ENCODE results near the gene HOXA13.

DNA sequence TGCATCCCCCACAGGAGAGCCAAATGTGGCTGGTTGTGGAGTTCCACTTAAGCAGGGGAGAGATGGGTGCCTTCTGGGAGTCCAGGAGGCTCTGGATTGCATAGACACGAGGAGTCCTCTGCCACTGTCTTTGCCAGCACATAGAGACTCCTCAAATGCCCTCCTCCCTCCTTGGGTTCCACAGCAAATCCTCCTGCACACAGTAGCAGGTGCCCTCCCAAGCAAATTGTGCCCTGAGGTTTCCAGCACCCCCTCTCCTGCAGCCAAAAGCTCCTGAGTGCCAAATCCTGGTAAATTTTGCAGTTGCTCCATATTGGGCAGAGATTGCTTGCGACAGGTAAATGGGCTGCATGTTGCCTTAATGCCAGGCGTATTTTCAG, 48.5 kb upstream of the HOXA13 start:
- no peak for TF ChIP-seq EZH2phosphoT487 (IDR thresholded peaks at IDR 0.05; ENCODE audit: borderline replicate concordance, low read depth)
- TF ChIP-seq, protein P1, sequence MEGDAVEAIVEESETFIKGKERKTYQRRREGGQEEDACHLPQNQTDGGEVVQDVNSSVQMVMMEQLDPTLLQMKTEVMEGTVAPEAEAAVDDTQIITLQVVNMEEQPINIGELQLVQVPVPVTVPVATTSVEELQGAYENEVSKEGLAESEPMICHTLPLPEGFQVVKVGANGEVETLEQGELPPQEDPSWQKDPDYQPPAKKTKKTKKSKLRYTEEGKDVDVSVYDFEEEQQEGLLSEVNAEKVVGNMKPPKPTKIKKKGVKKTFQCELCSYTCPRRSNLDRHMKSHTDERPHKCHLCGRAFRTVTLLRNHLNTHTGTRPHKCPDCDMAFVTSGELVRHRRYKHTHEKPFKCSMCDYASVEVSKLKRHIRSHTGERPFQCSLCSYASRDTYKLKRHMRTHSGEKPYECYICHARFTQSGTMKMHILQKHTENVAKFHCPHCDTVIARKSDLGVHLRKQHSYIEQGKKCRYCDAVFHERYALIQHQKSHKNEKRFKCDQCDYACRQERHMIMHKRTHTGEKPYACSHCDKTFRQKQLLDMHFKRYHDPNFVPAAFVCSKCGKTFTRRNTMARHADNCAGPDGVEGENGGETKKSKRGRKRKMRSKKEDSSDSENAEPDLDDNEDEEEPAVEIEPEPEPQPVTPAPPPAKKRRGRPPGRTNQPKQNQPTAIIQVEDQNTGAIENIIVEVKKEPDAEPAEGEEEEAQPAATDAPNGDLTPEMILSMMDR (IDR thresholded peaks at IDR 0.05): no peak
- TF ChIP-seq JUND (IDR thresholded peaks at IDR 0.05): no peak
- TF ChIP-seq MXI1 (IDR thresholded peaks at IDR 0.05; ENCODE audit: low read depth, low read length): no peak
- no peak for TF ChIP-seq POLR2AphosphoS5 (IDR thresholded peaks at IDR 0.05; ENCODE audit: low read depth, low read length)
- TF ChIP-seq EP300 (IDR thresholded peaks at IDR 0.05; ENCODE audit: borderline replicate concordance in 1 of 2, low read depth in 1 of 2, low read length in 1 of 2): no peak
- no peak for TF ChIP-seq CHD2 (IDR thresholded peaks at IDR 0.05; ENCODE audit: low read length, partially characterized antibody)
- no peak for TF ChIP-seq TEAD4 (IDR thresholded peaks at IDR 0.05; ENCODE audit: borderline replicate concordance, insufficient read depth)
- no peak for TF ChIP-seq GABPA (IDR thresholded peaks at IDR 0.05; ENCODE audit: low read depth)
- TF ChIP-seq, protein P2, sequence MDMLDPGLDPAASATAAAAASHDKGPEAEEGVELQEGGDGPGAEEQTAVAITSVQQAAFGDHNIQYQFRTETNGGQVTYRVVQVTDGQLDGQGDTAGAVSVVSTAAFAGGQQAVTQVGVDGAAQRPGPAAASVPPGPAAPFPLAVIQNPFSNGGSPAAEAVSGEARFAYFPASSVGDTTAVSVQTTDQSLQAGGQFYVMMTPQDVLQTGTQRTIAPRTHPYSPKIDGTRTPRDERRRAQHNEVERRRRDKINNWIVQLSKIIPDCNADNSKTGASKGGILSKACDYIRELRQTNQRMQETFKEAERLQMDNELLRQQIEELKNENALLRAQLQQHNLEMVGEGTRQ (IDR thresholded peaks at IDR 0.05; ENCODE audit: borderline replicate concordance, low read depth, low read length): no peak
- TF ChIP-seq RCOR1 (IDR thresholded peaks at IDR 0.05; ENCODE audit: low read length): no peak

Data from SK-N-SH (cell line).